Sigmoid colon (tissue), 7 donors: Measurements from ENCODE around the gene KDM5D. TPM values are rescaled to one million over a fixed set of nuclear protein-coding genes. Genes with fewer than 3 reads are reported as not detected.

ENCODE experiments used
- DNase-seq: peaks from one replicate; pipeline ENCODE4 v3.0.0-alpha.2; 2019
- H3K27ac ChIP-seq, 4 donors: fragments of 200-600 bp; sonication (generic); one replicate each; pipeline ENCODE4 v1.5.1; 2016 to 2019; ENCODE audit warnings: mild to moderate bottlenecking in 1 of 4
- H3K27me3 ChIP-seq, 3 donors: fragments of 200-600 bp; sonication (generic); one replicate each; pipeline ENCODE4 v1.5.1; 2019; ENCODE audit warnings: mild to moderate bottlenecking in 1 of 3
- H3K36me3 ChIP-seq, 4 donors: fragments of 200-600 bp; sonication (generic); one replicate each; pipeline ENCODE4 v1.5.1; 2016 to 2019
- H3K4me1 ChIP-seq, 4 donors: fragments of 200-600 bp; sonication (generic); one replicate each; pipeline ENCODE4 v1.5.1; 2017 to 2019
- H3K4me3 ChIP-seq, 4 donors: fragments of 200-600 bp; sonication (generic); one replicate each; pipeline ENCODE4 v1.5.1; 2017 to 2019; ENCODE audit warnings: mild to moderate bottlenecking in 2 of 4, moderate library complexity in 1 of 4
- H3K9me3 ChIP-seq, 4 donors: fragments of 200-600 bp in 3 of 4; sonication (generic) in 3 of 4; one replicate each; pipeline versions ENCODE4 v1.5.1 to v1.6.1; 2013 to 2019
- CTCF ChIP-seq, 4 experiments: fragments of 450-650 bp in 3 of 4; fragments of 200-600 bp in 1 of 4; IDR thresholded peaks; one replicate each; pipeline ENCODE4 v1.5.1; 2016 to 2019; ENCODE audit warnings: antibody characterized with exemption in 4 of 4, mild to moderate bottlenecking in 3 of 4, moderate library complexity in 2 of 4
- EP300 ChIP-seq, 4 donors: sonication (generic); formaldehyde crosslinking; IDR thresholded peaks; one replicate each; pipeline ENCODE4 v1.6.1; 2017; ENCODE audit warnings: antibody characterized with exemption in 4 of 4
- POLR2A ChIP-seq, 2 donors: fragments of 450-650 bp; IDR thresholded peaks; one replicate each; pipeline ENCODE4 v1.6.1; 2016; ENCODE audit warnings: antibody characterized with exemption in 2 of 2, mild to moderate bottlenecking in 2 of 2, moderate library complexity in 2 of 2
- POLR2AphosphoS5 ChIP-seq, 4 donors: sonication (generic); formaldehyde crosslinking; IDR thresholded peaks; one replicate each; pipeline ENCODE4 v1.6.1; 2017; ENCODE audit warnings: antibody characterized with exemption in 4 of 4
- WGBS, 2 donors: extraction: QIAGEN DNeasy Blood & Tissue Kit; methylation state at CpG; one replicate each; pipeline ENCODE4 v1.1.7; 2013; 5-methylcytosine and 5-hydroxymethylcytosine counted together
- intact Hi-C: fragments of 100-400 bp; cut with DNase I; formaldehyde crosslinking; loops from one replicate; pipeline ENCODE4 v1.15.1; 2023
- polyA plus RNA-seq, 3 donors: library from polyadenylated mRNA; stranded (reverse); fragments of 200-250 nt; gene quantifications; one replicate each; pipeline ENCODE4 v1.2.3, GENCODE V29; 2013
- total RNA-seq, 4 donors: library from RNA; depleted of rRNA; stranded (reverse); fragments of >200 nt; gene quantifications; one replicate each; pipeline ENCODE4 v1.1.0, GENCODE V29; 2016
- donor health status: healthy with polysubstance abuse.
- donor health status: Bipolar disorder and iron deficiency.
- donor health status: healthy.

The KDM5D gene
- total and polyA plus RNA-seq, 7 donors: 0.33 to 101 (median 15.7) TPM; not detected in 1

- WGBS, 2 donors: 63 to 81% methylated on average over 1 of the region's 1 CpG
- intact Hi-C loops: no loop called here
- no peak for TF ChIP-seq POLR2A (IDR thresholded peaks at IDR 0.05)
- TF ChIP-seq EP300 (IDR thresholded peaks at IDR 0.05): no peak
- TF ChIP-seq POLR2AphosphoS5 (IDR thresholded peaks at IDR 0.05): no peak
- TF ChIP-seq CTCF (IDR thresholded peaks at IDR 0.05): no peak
- no peak for DNase-seq
- H3K9me3 ChIP-seq: no peaks in the 10 kb centered on the region
- H3K4me1 ChIP-seq: peaks cover 0 to 7% (median 0%) of the 10 kb centered on the region in 4 donors
- no peak overlapping the region for H3K4me3 ChIP-seq
- H3K27ac ChIP-seq: no peak overlapping the region
- H3K27me3 ChIP-seq: no peaks in the 10 kb centered on the region
- peaks cover 0 to 75% (median 12%) of the 10 kb centered on the region in 4 donors for H3K36me3 ChIP-seq
Observed at GRCh38 chrY:19734425-19734824, 10.1 kb downstream of the KDM5D start.

GRCh38 chrY:19717950-19718349 lies 26.6 kb downstream of the KDM5D start:
- DNase-seq: no peak
- Histone ChIP-seq H3K4me3 (no peak overlapping the region), H3K4me1 (no peaks in the 10 kb centered on the region), H3K9me3 (no peaks in the 10 kb centered on the region), H3K27me3 (no peaks in the 10 kb centered on the region), H3K27ac (no peak overlapping the region), H3K36me3 (peaks cover 0 to 80% (median 12%) of the 10 kb centered on the region in 4 donors)
- TF ChIP-seq EP300 (IDR thresholded peaks at IDR 0.05) (no peak), POLR2A (IDR thresholded peaks at IDR 0.05) (no peak), POLR2AphosphoS5 (IDR thresholded peaks at IDR 0.05) (no peak), CTCF (IDR thresholded peaks at IDR 0.05) (no peak)
- intact Hi-C loops: no loop called here

GRCh38 chrY:19717146-19717545 lies 27.4 kb downstream of the KDM5D start:
- intact Hi-C loops: no loop called here
- H3K27me3 ChIP-seq: no peaks in the 10 kb centered on the region
- no peaks in the 10 kb centered on the region for H3K4me1 ChIP-seq
- TF ChIP-seq CTCF (IDR thresholded peaks at IDR 0.05) (no peak), POLR2A (IDR thresholded peaks at IDR 0.05) (no peak), POLR2AphosphoS5 (IDR thresholded peaks at IDR 0.05) (no peak), EP300 (IDR thresholded peaks at IDR 0.05) (no peak)
- peaks cover 0 to 78% (median 12%) of the 10 kb centered on the region in 4 donors for H3K36me3 ChIP-seq
- H3K27ac ChIP-seq: no peak overlapping the region
- 90 to 97% methylated on average over 3 of the region's 3 CpGs for WGBS, 2 donors
- no peaks in the 10 kb centered on the region for H3K9me3 ChIP-seq
- no peak for DNase-seq
- H3K4me3 ChIP-seq: no peak overlapping the region

GRCh38 chrY:19715226-19715625 lies 29.3 kb downstream of the KDM5D start:
- Histone ChIP-seq H3K4me1 (no peaks in the 10 kb centered on the region), H3K36me3 (peaks cover 0 to 79% (median 12%) of the 10 kb centered on the region in 4 donors), H3K9me3 (no peaks in the 10 kb centered on the region), H3K27ac (no peak overlapping the region), H3K4me3 (no peak overlapping the region), H3K27me3 (no peaks in the 10 kb centered on the region)
- no peak for TF ChIP-seq CTCF (IDR thresholded peaks at IDR 0.05)
- TF ChIP-seq POLR2AphosphoS5 (IDR thresholded peaks at IDR 0.05): no peak
- no peak for TF ChIP-seq EP300 (IDR thresholded peaks at IDR 0.05)
- no peak for TF ChIP-seq POLR2A (IDR thresholded peaks at IDR 0.05)
- 96 to 98% methylated on average over 5 of the region's 5 CpGs for whole genome bisulfite sequencing, 2 donors
- intact Hi-C loops: no loop called here
- no peak for DNase-seq

- Histone ChIP-seq H3K9me3 (no peaks in the 10 kb centered on the region), H3K4me1 (no peaks in the 10 kb centered on the region), H3K36me3 (peaks cover 0 to 85% (median 12%) of the 10 kb centered on the region in 4 donors), H3K4me3 (no peak overlapping the region), H3K27ac (no peak overlapping the region), H3K27me3 (no peaks in the 10 kb centered on the region)
- WGBS, 2 donors: 83 to 93% methylated on average over 4 of the region's 4 CpGs
- no peak for TF ChIP-seq POLR2AphosphoS5 (IDR thresholded peaks at IDR 0.05)
- no peak for DNase-seq
- intact Hi-C loops: no loop called here
Observed at GRCh38 chrY:19713430-19713829, 31.1 kb downstream of the KDM5D start.
